ENCODE measurements around the gene NAB1.

DNA sequence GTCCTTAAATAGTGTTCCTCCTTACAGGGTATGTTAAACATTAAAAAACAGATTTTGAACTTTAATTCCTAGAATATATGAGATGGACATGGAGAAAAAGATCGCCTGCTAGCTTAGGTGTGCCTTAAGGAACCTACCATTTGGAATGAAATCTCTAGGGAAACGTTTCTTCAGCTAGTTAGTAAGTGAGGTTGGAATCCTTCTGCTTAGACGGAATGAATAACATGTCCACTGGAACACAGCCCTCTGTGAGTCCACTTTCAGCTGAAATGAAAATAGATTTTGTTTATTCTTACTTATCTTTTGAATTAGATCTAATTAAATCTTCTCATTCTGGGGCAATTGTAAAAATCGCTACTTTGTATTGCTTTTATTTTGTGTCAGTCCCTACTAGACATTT is 28.4 kb downstream of the NAB1 start:
- TF ChIP-seq CTCF (IDR thresholded peaks at IDR 0.05) (no peak), TCF7L2 (IDR thresholded peaks at IDR 0.05; ENCODE audit: low read depth, low read length) (no peak), POLR2AphosphoS5 (IDR thresholded peaks at IDR 0.05; ENCODE audit: low read depth, low read length) (no peak)

Measured in Panc1 (cell line).